GM21390 (cell line): ENCODE results near the gene NUP93.
A peak's percentile ranks its signal among the peaks of the same experiment; 100 is the strongest.

Experiments used
- ATAC-seq: cut with Tn5 transposase; IDR thresholded peaks from one replicate; pipeline ENCODE4 v1.9.1; 2021; ENCODE audit not compliant: unreplicated experiment

Gene NUP93

GRCh38 chr16:56844056-56844455, 114.1 kb downstream of the NUP93 start:
- ATAC-seq, result no peak

DNA sequence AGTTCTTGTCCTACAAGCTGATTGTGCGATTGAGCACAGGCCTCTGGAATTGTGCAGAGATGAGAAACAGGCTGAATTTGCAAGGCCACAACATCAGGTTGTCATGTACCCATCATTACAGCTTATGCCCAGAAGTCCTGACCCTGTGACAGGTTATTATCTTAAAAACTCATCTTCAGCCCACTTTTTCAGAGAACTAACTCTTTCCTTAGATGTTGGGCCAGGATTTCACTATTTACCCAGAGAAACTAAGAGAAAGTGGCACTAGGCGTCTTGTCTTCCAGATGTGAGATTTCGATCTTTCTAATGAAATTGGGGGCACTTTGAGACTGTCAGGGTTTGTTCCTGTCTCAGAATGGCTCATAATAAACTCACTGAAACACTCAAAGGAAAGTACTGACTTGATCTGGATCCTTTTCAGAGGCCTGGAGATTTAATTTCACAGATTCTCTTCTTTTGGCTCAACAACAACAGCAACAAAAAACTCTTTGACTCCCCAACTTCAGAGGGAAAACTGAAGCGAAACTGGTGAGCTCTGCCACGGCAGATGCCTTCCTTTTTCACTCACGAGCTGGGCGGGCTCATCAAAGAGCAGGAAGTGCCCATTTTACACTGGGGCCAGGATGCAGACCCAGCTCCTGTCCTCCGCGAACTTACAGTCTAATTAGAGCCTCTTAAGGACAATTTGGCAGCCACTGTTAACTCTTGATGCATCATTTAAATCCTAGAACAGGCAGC, 117.4 kb downstream of the NUP93 start:
- ATAC-seq, result no peak

DNA sequence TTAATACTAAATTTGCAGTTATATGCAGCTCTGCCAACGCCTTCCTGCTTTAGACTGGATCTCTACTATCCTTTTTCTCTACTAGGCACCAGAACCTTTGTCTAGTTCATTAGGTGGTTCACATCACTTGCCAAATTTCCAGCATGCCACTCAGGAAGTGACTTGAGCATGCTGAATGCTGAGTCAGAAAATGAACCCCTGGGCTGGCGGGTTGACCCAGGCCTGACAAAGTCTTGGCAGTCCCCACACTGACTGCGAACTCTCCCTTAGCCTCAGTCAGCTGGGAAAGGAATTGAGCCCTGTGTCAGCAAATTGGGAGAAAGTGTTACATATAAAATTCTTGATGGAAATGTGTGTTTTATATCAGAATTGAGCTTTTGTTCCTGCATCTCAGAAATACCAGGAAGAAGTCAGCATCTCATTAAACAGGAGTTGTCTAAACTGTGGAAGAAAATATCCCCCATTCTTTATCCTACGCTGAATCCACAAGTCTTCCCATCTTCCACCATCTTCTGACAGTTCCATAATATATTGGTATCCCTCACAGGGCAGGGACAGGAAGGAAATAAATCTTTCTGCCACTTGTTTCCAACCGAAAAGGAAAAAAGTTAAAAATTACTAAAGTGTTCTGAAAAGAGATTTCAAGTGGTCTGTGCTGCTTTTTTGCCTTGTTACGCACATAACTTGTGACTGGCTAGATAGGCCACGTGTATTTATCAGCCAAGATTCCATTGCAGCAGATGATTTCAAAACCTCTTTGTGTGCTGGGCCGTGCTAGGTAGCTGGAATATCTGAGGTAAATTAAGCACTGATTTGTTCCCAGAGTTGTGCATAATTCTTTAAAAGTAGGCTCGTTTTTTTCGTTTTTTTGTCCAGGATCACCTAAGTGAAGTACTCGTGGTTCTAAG, 118.4 kb downstream of the NUP93 start:
- no peak for ATAC-seq

- ATAC-seq, result no peak
Observed at GRCh38 chr16:56848955-56849689, 119.2 kb downstream of the NUP93 start.

DNA sequence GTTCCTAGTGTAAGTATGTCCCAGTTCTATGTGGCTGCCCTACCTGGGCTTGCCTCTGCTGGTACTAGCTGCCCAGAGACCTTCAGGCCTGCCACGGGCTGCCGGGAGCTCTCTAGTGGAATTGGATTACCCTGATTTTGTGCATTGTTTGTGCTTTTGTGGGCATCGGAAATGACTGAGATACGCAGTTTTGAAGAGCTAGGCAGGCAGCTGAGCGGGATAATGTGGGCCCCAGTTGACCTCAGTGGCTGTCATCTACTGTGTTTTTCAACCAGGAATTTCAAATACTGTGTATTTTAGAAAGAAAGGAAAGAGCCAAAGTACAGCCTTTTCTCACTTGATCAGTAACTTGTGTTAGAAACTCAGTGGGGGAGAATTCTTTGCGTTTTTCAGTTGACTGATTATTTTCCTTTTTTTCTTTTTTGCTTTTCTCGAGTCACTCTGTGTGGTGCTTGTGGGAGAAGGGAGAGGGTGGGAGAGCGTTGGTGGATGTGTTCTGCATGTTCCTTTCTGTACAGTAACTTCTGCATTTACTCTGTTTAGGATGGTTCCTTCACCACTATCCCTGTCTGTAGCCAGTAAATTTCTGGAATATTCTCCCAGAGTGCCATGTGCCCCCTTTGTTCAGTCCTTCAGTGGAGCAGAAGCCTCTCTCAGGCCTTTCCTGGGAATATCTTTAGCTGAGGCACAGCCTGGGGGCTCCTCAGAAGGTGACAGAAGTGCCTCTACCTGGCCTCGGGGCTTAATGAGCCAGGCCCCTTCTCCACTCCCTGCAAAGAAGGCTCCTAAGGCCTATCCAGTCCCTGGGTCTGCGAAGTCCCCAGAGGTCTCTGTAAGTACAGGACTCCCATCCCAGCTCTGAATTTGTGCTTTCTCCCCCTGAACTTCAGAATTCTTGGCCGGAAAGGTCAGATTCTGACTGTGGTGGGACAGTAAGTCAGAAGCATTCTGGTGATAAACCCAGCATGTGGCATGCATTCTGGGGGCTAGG, 120.1 kb downstream of the NUP93 start:
- ATAC-seq, result no peak

- no peak for ATAC-seq
Observed at GRCh38 chr16:56851671-56852400, 121.9 kb downstream of the NUP93 start.

- ATAC-seq, result no peak
Observed at GRCh38 chr16:56852401-56852730, 122.4 kb downstream of the NUP93 start.

DNA sequence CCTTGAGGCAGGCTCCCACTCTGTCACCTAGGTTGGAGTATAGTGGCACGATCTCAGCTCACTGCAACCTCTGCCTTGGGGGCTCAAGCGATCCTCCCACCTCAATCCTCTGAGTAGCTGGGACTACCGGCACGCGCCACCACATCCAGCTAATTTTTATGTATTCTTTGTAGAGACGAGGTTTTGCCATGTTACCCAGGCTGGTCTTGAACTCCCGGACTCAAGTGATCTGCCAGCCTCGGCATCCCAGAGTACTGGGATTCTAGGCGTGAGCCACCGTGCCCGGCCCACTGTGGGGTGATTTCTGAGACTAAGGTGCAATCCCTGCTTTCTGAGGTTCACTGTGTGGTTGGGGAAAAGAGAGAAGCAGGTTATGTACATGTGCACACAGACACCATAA, 123.0 kb downstream of the NUP93 start:
- no peak for ATAC-seq

- ATAC-seq, result no peak
Observed at GRCh38 chr16:56855201-56855600, 125.3 kb downstream of the NUP93 start.

DNA sequence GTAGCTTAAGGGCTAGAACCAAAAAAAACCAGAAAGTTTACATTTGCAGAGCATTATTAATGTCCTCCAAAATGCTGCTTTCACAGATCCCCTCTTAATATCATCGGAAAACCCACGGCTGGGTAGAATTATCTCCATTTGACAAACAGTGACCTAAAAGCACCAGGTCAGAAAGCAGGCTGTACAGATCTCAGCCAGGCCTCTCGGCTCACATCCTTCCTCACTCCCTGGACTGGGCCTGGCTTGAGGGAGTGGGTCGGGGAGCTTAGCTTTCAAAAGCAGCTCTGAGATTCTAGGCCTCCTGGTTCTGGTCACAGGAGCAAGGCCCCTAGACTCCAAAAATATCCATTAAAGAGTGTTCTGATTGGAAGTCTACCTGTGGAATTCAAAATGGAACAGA, 126.0 kb downstream of the NUP93 start:
- no peak for ATAC-seq

DNA sequence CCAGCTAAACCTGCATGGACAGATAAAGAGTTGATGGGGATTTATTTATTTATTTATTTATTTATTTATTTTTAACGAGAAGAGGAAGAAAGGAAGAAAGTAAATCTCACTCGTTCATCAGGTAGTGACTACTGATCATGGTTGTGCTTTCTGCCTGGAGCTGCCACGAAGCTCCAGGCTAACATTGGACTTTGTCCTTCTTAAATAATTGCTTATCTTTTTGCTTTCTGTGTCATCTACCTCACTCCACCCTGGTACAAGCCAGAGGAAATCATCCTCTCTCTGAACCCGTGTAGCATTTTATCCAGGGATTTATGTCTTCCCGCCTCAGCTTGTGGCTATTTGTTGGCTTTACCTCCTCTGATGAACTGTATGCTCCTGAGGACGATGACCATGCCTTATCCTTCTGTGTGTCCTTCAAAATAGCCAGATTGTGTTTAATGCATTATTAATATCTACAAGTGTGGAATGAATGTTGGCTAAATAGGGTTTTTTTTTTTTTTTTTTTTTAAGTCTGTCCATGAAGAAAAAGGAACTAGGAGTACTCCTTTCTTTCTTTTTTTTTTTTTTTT, 127.0 kb downstream of the NUP93 start:
- ATAC-seq, result no peak

- ATAC-seq, result no peak
Observed at GRCh38 chr16:56858374-56858773, 128.4 kb downstream of the NUP93 start.

DNA sequence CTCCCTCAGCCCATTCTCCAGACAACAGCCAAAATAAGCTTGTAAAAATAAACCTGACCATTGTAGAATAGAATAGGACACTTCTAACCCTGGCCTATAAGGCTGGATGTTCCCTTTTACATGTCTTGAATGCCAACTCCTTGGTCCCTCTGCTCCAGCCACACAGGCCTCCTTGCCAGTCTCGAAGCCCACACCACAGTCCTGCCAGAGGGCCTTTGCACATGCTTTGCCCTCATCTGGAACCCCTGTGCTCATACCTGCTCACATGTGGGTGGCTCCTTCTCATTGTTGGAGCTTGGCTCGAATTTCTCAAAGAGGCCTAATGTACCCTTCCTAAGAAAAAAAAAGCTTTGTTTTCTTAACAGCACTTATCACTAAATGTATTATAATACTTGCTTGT, 129.7 kb downstream of the NUP93 start:
- ATAC-seq, result no peak

- peak; percentile 89 for ATAC-seq
Observed at GRCh38 chr16:56860226-56861020, 130.5 kb downstream of the NUP93 start.

DNA sequence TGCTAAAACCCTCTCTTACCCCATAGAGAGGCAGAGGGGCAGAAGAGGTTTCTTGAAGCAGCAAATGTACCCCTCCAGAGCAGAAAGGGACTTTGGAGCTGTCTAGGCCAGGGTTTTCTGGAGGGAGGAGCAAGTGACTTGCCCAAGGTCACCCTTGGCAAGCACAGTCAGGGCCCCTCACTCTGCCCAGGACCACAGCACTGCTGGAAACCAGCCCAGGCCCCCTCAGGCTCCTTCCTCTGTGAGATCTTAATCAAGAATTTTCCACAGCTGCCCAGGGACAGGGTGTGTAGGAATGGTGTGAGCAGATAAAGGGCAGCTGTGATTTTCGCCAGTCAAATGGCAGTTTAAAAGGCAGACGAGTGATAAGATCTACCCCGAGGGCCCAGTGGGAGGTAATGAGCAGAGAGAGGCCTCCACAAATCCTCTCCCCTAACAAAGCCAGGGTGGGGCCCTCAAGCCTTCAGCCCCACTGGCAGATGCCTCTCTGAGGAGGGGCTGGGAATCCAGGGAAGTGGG, 131.2 kb downstream of the NUP93 start:
- ATAC-seq, result no peak

- ATAC-seq, result no peak
Observed at GRCh38 chr16:56861756-56862155, 131.8 kb downstream of the NUP93 start.

DNA sequence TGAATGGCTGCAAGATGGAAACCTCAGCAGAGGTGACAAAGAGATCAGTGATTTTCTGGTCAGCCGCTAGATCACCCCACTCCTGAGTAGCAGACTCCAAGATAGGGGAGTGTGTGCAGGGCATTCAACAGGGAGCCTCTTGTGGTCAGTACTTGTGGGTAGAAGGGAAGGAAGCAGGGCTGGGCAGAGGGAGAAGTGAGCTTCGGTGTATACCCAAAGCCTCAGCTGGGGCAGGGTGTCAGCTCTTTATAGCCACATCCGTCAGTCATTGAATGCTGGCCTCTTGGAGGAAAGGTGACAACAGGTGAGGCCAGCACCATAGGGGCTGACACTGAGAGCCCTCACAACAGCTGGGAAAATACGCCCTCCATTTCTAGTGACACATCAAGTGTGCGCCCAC, 132.8 kb downstream of the NUP93 start:
- no peak for ATAC-seq

DNA sequence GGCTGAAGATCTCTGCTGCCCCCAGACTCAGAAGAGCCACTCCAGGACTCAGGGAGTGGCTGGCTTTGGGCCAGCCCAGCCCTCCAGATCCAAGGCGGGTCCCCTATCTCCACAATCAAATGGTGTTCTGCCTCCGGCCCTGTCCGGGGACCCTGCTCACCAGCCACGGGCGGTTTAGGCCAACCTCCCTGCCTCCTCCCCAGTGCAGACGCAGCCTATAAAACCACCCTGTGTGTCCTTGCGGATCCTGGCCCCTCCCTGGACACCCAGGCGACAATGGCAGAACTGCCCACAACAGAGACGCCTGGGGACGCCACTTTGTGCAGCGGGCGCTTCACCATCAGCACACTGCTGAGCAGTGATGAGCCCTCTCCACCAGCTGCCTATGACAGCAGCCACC, 135.0 kb downstream of the NUP93 start, which contains the start of gene SLC12A3:
TSS of gene SLC12A3 (plus strand) at position 248 of the 400 bp plus-strand sequence. CDS start at position 277, 29 bp downstream.
- ATAC-seq, result no peak
